OCI-LY1 (cell line): ENCODE data around the gene NHLRC3.

Source experiments
- CTCF ChIP-seq: fragments of 200-600 bp; sonication (generic), shearing (Covaris generic); IDR thresholded peaks from 2 replicates; pipeline ENCODE4 v1.5.1; 2017; ENCODE audit warnings: mild to moderate bottlenecking, antibody characterized with exemption, low read length, moderate library complexity, mixed read lengths
- EZH2 ChIP-seq: fragments of 200-600 bp; sonication (generic), shearing (Covaris generic); IDR thresholded peaks from 2 replicates; pipeline ENCODE4 v1.8.0; 2017; ENCODE audit warnings: borderline replicate concordance, mixed run types, mild to moderate bottlenecking, antibody characterized with exemption, low read length, moderate library complexity, mixed read lengths

- TF ChIP-seq CTCF = no peak
- TF ChIP-seq EZH2 = no peak
Measured at GRCh38 chr13:39036212-39036611, 2.0 kb upstream of the NHLRC3 start.
